GM18508 (cell line): Measurements from ENCODE around the gene PLCB2.

ENCODE experiments used
- ATAC-seq: cut with Tn5 transposase; IDR thresholded peaks from one replicate; pipeline ENCODE4 v1.9.1; 2021; ENCODE audit warnings: moderate number of reproducible peaks; ENCODE audit not compliant: insufficient read depth, unreplicated experiment

The PLCB2 gene

GRCh38 chr15:40289140-40289775 is 18.5 kb downstream of the PLCB2 start:
- no peak for ATAC-seq

DNA sequence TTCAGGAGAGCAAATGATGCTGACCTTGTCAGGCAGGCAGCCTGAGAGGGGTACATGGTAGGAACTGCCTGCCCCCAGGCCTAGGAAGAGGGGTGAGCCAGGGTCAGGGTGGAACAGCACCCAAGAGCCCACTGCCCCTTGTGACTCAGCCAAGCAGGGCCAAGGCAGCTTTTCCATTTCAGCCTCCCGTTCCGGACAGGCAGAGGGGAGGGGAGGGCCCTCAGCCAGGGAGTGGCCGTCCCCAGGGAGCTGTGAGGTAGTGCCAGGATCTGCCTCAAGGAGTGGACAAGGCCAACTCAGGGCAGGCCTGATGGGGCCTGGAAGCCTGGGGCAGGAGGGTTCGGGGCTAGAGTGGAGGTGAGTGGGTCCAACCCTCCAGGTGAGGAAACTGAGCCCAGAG is 19.8 kb downstream of the PLCB2 start:
- no peak for ATAC-seq

GRCh38 chr15:40287505-40287904 is 20.2 kb downstream of the PLCB2 start:
- ATAC-seq: no peak

- ATAC-seq: no peak
These were observed 20.9 kb downstream of the PLCB2 start for GRCh38 chr15:40286794-40287193.

GRCh38 chr15:40286061-40286532 is 21.6 kb downstream of the PLCB2 start:
- no peak for ATAC-seq

DNA sequence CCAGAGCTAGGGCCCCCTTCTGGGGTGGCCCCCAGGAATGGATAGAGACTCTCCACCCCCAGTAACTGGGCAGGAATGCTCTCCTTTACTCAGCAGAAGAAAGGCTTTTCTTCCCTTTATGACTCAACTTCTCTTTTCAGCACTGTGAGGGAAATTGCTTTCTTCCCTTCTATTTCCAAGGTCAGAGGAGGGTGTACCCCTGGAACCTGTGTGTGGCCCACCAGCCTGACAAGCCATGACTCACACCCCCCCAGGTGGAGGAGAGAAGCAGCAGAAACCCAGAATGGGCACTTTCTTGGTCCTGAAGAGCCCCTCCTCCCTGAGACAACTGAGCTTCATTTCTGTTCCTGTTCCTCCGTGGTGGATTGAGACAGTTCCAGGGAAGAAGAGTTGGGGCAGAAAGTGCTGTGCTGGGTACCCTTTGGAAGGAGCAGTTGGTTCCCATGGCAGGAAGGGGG is 22.2 kb downstream of the PLCB2 start:
- ATAC-seq: no peak

DNA sequence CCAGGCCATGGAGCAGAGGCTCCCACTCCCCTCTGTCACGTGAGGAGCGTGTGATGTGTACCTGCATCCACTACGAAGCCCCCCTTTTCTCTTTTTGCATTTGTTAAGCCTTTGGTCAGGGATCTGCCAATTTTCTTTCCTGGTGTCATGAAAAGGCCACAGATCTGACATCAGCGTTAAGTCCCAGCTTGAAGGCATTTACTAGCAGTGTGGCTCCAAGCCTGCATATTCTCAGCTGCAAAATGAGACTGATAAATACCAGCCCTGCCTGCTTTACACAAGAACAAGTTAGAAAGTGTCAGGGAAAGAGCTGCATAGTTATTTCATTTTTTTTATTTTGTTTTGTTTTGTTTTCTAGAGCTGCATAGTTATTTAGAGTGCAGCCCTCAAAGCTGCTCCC is 22.6 kb downstream of the PLCB2 start:
- ATAC-seq: no peak

- no peak for ATAC-seq
These were observed 24.0 kb downstream of the PLCB2 start for GRCh38 chr15:40283615-40284300.

- no peak for ATAC-seq
These were observed 24.7 kb downstream of the PLCB2 start, which contains the start of gene ANKRD63 for GRCh38 chr15:40282869-40283614. Gene ANKRD63, minus strand, starts transcription at chr15:40283064. Its CDS starts 478 bp downstream, at chr15:40282586.

DNA sequence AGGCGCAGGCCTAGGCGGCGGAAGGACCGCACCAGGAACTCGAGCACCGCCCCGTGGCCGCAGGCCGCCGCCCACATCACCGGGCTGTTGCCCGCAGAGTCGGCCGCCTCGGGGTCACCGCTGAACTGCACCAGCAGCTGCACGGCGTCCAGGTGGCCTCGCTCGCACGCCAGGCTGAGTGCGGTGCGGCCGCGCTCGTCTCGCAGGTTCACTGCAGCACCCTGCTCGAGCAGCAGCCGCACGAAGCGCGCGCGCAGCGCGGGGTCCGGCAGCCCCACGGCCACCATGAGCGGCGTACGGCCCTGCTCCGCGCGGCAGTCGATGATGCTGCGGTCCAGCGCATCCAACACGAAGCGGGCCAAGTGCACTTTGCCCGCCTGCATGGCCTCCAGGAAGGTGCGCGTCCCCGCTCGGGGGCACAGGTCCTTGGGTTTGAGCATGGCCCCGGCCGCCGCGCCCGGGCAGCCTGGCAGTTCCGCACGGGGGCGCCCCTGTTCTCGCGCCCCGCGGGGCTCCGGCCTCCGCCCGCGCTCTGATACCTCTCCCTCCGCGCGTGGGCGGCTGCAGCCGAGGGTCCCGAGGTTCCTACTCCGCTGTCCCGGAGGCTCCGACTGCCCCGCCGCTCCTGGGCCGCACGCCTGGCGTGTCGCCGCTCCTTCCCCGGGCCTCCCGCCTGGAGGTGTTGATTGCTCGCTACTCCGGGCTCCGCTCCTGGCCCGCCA is 25.4 kb downstream of the PLCB2 start:
- ATAC-seq: no peak

- no peak for ATAC-seq
These were observed 26.0 kb downstream of the PLCB2 start for GRCh38 chr15:40281801-40282146.

- no peak for ATAC-seq
These were observed 26.5 kb downstream of the PLCB2 start for GRCh38 chr15:40281057-40281800.

- no peak for ATAC-seq
These were observed 27.3 kb downstream of the PLCB2 start for GRCh38 chr15:40280260-40281056.

DNA sequence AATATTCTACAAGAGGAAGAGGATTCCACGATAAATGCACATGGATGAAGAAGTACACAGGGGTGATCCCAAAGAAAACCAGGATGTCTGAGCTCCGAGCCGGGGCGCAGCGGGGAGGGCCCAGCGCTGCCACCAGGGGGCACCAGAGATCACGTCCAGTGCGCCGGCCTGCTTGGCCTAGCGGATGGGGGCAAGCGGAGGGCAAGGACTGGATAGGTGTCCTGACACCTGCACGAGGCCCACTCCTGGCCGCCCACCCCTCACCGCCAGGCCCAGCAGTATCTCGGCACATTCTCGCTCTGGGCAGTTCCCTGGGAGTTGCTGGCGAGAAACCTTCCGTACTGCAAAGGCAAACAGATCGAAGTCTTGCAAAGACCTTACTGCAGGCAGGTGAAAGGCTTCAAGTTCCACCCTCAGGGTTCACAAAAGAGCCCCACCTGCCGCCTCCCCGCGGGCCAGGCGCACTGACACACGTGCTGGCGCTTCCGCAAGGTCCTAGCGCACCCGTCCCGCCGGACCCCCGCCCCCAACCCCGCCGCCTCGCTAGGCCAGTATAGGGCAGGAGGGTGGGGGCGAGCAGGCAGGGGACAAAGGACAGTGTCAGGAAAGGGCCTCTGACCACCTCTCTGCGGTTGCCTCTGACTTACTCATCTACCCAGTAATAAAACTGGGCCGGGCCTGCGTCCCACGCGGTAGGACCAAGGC is 28.1 kb downstream of the PLCB2 start:
- no peak for ATAC-seq

- no peak for ATAC-seq
These were observed 29.7 kb downstream of the PLCB2 start for GRCh38 chr15:40278026-40278425.

- no peak for ATAC-seq
These were observed 30.3 kb downstream of the PLCB2 start for GRCh38 chr15:40277471-40277870.

GRCh38 chr15:40276927-40277326 is 30.8 kb downstream of the PLCB2 start:
- no peak for ATAC-seq

DNA sequence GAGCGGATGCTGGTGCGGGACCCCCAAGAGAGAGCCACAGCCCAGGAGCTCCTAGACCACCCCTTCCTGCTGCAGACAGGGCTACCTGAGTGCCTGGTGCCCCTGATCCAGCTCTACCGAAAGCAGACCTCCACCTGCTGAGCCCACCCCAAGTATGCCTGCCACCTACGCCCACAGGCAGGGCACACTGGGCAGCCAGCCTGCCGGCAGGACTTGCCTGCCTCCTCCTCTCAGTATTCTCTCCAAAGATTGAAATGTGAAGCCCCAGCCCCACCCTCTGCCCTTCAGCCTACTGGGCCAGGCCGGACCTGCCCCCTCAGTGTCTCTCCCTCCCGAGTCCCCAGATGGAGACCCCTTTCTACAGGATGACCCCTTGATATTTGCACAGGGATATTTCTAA is 31.8 kb downstream of the PLCB2 start:
- ATAC-seq: no peak

- ATAC-seq: no peak
These were observed 32.2 kb downstream of the PLCB2 start for GRCh38 chr15:40275523-40275922.
